ENCODE data around the gene BCKDHA. TPM values are rescaled to one million over a fixed set of nuclear protein-coding genes. Genes with fewer than 3 reads are reported as not detected.
"Not testable (repeated sequence)": the region's sequence is repeated elsewhere in the genome, so short reads cannot be mapped to it uniquely, and the experiment has no call there.

BCKDHA gene
- total RNA-seq, 1 donor from 2014 or later = 13.8 TPM

DNA sequence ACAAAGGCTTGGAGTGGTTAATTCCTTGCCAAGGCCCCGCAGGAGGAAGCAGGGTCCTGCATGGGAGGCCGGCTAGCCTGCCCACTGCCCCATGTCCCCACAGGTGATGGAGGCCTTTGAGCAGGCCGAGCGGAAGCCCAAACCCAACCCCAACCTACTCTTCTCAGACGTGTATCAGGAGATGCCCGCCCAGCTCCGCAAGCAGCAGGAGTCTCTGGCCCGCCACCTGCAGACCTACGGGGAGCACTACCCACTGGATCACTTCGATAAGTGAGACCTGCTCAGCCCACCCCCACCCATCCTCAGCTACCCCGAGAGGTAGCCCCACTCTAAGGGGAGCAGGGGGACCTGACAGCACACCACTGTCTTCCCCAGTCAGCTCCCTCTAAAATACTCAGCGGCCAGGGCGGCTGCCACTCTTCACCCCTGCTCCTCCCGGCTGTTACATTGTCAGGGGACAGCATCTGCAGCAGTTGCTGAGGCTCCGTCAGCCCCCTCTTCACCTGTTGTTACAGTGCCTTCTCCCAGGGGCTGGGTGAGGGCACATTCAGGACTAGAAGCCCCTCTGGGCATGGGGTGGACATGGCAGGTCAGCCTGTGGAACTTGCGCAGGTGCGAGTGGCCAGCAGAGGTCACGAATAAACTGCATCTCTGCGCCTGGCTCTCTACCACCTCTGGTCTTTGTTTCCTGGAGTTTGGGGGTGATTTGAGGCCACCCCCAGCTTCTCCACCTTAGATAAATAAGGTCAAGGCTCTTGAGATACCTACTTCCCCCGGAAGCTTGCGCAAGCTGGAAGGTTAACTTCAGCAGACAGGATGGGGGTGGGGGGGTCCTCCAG, 26.9 kb downstream of the BCKDHA start:
- intact Hi-C loops (cut with micrococcal nuclease) = no loop called here

DNA sequence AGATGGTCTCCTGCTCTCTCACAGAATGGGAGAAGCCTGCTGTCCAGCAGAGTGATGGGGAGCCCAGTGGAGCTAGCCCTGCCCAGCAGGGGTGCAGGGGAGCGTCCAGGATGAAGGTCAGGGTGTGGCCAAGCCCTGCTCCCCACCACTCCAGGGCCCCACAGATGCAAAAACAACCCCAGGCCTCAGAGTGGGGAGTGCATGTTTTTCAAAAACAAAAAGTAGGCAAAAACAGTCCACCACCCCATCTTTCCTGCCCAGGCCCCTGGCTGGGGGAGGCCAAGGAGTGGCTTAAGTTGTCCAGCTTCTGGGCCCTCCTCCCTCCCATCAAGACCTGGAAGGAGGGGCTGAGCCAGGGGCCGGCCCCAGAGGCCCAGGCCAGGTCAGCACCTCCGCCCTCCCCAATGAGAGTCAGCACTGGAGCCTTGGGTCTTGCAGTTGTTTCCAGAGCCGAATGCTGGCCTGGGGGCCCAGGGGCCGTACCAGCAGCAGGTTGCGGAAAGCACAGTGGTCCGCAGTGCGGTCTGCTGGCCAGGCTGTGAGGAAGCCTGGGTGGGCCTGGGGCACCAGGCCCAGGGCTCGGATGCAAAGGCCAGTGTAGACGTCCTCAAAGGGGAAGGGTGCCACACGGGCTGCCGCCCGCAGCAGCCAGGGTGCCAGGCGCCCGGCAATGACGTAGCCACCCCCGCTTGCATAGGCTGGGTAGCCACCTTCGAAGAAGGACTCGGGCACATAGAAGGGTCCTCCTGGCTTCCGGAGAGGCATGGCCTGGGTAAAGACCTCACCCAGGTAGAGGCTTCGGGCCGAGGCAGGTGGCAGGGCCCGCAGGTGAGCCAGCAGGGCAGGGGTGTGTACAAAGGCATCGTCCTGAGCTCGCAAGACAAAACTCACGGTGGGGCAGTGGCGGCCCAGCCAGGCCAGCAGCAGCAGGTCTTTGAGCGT, 27.8 kb downstream of the BCKDHA start:
- intact Hi-C loops (cut with micrococcal nuclease) = no loop called here

DNA sequence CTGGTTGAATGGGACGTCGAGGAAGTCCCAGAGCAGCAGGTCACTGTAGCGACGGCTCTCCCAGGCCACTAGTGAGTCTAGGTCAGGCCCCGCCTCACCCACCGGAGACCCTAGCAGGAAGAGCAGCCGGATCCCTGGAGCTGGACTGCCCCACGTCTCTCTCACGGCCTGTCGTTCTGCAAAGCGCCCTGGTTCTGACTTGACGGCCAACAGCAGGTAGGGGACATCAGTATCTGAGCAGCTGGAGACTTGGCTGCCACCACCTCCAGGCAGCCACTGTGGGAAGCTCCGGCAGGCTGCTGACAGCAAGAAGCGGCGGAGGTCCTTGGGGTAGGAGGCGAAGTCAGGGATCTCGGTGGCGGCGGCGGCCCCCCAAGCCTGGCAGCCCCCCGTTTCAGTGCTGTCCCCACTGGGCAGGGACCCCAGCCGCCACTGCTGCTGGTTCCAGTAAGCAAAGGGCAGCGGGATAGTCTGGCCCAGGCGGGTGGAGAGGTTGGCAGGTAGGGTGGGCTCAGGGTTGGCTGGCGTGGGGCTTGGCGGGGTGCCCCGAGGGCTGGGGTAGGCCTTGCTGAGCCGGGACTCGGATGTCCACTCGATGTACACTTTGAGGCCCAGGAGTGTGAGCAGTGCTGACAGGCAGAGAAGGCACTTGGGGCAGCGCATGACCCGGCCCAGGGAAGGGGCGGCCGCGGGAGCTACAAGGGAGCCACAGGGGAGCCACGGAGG, 28.7 kb downstream of the BCKDHA start:
- intact Hi-C loops (cut with micrococcal nuclease) = no loop called here

DNA sequence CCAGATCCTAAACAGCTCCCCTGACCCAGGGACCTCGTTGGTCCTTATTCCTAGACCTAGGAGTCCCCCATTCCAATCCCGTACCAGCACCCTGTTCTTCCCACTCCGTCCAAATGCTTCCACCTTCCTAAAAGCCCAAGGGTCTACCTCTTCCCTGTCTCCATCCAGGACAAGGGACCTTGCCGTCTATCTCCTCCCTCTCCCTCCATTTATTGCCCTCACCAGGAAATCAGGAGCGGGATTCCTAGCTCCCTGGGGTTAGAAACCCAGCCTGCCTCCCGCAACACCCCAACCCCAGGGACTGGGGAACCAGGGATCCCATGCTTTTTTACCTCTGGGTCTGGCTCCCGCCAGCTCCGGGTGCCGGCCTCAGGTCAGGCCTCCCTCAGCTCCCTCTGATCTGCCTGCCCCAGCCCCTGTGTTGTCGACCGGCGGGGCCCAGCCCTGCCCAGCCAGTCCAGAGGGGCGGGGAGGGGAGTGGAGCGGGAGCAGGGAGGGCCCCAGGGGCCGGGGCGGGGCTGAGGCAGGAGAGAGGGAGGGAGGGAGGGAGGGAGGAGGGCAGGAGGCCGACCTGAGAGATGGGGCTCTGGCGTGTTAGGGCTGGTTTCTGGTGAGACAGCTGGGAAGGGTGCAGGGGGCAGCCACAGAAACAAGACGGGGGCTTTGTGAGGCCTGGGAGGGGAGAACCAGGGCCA, 29.5 kb downstream of the BCKDHA start, which contains the start of gene B3GNT8:
Gene B3GNT8, minus strand, starts transcription at position 423 of the 695 bp plus-strand sequence. CDS start 596 bp downstream, outside the sequence.
- intact Hi-C loops (cut with micrococcal nuclease) = no loop called here

DNA sequence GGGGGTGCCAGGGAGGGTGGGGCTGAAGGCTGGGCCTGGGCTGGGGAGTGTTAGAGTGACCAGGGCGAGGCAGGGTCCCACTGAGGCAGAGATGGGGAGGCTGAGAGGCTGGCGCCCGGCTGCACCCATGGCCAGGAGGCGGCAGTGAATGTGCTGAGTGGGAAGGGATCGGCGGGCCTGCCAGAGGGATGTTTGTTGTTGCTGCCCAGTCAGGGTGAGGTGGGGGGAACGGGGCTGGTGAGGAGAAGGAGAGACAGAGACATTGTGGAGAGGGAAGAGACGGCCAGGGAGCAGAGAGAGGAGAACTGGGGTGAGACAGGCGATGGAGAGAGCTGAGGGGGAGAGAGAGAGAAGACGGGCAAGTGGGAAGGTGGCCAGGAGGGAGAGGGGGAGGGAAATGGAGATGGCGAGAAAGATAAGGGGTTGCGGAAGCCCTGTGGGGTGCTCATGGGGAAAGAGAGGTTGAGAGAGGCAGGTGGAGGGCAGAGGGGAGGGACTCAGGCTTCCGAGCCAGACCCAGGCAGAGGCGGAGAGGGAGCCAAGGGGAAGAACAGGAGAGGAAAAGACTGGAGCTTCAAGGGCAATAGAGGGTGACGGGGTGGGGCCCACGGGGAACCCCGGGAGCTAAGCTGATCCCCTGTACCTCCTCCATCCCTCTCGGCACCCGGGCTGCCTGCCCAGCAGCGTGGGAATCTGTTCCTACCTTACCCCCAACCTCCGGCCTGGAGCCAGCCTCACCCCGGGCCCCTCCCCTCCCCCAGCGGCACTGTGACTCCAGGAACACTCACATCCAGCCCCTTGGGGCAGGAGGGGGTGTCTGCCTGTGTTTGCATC, 30.2 kb downstream of the BCKDHA start:
- intact Hi-C loops (cut with micrococcal nuclease) = loop anchor here (1.0 kb wide), 1 partner anchor 11 kb away; the partner anchor contains the start of gene DMAC2

DNA sequence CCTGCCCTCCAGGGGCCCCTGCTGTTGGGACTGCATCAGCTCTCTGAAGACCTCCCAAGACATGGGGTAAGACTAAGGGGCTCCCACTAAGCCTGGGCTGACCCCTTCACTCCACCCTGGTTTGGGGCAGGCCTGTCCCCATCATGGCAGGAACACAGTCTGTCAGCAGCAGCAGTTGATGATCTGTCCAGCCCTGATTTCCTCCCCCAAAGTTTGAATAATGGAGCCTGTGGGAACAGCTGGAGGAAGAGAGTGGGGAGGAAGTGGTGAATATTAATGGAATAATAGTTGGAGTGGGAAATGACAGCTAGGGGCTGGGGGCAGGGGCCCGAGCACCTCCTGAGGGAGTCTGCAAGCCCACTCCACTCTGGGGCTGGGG, 30.9 kb downstream of the BCKDHA start:
- intact Hi-C loops (cut with micrococcal nuclease) = loop anchor here (1.0 kb wide), 1 partner anchor 11 kb away; the partner anchor contains the start of gene DMAC2

DNA sequence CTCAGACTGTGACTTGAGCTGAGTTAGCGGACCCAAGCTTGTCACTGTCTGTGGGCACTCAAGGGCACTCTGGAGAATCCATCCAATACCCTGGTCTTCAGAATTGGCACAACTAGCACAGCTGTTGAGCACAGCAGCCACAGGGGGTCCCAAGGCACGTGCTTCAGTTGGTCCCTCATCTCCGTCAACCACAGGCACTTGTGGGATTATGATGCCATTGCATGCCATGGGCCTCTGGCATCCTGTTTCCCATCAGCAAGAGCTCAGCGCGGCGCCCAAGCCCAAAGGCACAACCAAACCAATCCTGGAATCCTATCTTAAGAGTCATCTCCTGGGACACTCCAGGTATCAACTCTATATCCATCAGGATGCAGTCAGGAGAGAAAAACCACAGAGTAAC, 33.3 kb downstream of the BCKDHA start:
- intact Hi-C loops (cut with micrococcal nuclease) = no loop called here

DNA sequence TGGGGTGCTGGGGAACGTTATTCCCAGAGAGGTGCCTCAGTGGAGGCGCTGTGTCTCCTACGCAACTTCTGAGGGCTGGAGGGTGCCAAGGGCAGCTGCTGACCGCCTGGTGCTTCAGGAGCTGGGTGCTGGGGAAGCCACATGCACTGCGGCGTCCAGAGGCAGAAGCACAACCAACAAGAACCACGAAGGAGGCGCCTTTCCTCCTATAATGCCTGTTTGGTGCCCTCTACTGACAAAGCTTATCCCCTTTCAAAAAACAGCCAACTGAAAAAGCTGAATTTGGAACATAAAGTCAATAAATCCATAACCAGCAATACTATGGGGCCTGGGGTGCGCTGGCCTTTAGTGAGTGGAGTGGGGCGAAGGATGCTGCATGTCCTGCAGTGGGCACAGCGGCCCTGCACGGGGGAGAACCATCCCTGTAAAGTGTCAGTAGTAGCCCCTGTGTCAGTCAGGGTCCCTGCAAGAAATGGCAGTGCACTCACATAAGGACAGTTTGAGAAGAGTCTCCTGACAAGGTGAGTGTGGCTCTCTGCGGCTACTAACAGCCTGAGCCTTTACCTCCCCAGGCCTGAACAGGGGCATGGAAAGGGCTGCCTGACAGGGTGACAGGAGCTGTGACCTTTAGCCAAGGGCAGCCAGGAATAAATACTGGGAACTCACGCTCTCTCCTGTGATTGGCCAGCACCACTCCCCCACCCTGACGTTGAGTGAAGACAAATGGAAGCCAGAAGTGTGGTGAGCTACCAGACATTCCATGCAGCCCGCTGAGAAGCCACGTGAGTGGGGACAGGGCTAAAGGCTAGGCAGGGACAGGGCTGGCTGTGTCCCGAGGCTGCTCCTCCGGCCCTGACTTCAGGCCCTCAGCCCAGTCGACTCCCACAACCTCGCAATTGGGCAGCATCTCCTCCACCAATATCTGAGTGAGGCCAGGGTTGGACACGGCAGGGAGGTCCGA, 34.1 kb downstream of the BCKDHA start:
- intact Hi-C loops (cut with micrococcal nuclease) = no loop called here

DNA sequence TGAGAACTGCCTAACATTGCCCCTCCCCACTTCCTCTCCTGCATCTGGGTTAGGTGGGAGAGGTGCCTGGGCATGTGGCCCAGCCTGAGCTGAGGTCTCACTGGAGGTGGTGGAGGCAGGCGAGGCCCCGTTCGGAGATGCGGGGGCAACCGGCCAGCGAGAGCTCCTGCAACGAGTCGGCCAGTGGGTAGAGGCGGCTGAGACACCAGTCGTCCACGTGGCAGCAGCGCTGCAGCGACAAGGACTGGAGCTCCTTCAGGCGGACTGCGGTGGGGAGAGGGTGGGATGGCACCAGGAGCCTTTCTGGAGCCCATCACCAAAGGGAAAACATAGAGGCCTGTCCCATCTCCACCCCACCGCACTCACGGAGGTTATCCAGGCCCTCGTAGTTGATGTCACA, 35.6 kb downstream of the BCKDHA start:
- intact Hi-C loops (cut with micrococcal nuclease) = no loop called here

DNA sequence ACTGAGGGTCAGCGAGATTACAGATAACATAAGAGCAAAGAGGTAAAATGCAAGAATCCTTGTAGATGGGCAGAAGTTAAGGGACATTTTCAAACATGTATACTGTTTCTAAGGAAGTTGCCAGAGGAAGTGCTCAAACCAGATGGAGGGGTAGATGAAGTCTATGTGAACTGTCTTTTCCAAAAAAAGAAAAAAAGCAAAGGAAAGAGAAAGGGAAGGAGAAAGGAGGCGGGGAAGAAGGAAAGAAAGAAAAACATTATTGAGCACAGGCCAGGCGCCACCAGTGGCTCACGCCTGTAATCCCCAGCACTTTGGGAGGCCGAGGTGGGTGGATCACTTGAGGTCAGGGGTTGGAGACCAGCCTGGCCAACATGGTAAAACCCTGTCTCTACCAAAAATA, 36.8 kb downstream of the BCKDHA start:
- intact Hi-C loops (cut with micrococcal nuclease) = no loop called here

DNA sequence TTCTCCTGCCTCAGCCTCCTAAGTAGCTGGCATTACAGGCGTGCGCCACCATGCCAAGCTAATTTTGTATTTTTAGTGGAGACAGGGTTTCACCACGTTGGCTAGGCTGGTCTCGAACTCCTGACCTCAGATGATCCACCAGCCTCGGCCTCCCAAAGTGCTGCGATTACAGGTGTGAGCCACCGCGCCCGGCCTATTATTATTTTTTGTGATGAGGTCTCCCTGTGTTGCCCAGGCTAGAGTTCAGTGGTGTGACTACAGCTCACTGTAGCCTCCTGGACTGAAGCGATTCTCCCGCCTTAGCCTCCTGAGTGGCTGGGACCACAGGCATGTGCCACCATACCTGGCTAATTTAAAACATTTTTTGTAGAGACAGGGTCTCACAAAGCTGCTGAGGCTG, 37.8 kb downstream of the BCKDHA start:
- intact Hi-C loops (cut with micrococcal nuclease) = not testable (repeated sequence)

DNA sequence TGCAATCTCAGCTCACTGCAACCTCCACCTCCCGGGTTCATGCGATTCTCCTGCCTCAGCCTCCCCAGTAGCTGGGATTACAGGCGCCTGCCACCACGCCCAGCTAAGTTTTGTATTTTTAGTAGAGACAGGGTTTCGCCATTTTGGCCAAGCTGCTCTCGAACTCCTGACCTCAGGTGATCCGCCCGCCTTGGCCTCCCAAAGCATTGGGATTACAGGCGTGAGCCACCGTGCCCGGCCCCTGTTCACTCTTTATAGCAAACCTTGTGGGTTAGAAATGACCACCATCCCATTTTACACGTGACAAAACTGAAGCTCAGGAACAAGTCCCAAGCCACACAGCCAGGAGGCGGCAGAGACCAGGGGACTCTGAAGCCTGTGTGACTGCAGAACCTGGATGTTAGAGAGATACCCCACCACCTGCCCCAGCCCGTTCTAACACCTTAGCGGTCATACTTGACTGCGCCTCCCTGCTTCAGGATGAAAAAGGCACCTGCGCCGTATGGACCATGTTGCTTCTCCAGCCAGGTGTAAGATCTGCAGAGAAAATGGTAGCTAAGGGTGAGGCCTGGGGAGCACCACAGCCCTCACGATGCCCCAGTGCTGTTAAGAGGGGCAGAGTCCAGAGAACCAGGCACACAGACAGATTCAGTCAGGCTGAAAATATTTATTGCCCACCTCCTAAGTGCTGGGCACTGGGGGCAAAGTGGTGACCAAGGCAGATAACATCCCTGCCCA, 38.5 kb downstream of the BCKDHA start:
- intact Hi-C loops (cut with micrococcal nuclease) = no loop called here

DNA sequence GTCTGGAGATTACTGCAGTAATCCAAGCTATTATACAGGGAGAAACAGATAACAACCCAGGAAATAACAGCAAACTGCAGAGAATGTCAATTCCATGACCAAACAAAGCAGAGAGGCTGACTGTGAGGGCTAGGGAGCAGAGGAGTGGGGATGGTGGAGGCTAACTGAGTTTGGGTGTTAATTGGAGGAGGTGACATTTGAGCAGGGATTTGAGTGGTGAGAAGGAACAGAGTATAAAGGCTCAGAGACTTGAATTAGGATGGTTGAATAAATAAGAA, 39.0 kb downstream of the BCKDHA start:
- intact Hi-C loops (cut with micrococcal nuclease) = no loop called here

DNA sequence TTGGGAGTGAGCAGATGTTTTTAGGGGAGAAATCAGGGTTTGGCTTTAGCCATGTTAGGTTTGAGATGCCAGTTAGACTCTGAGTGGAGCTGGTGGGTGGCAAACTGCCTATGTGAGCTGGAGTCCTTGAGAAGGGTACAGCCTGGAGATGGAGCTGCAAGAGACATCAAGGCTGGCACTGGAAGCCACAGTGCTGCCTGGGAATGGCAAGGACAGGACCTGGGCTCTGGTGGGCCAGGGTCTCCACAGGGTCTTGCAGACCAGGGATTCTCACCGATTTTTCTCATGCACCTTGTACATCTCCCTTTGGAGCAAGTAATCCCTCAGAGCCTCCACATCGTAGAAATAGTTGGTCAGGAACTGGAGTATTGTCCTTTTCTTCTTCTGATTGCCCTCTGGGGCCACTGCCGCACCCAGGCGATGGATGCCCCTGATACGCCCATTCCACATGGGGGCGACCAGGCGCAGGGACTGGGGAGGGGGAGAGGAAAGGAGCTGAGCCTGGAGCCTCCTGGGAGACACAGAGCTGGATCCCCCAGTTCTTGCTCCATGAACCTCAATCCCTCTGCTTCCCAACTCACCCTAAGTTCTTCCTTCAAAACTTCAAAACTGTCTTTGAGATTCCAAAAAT, 40.4 kb downstream of the BCKDHA start:
- intact Hi-C loops (cut with micrococcal nuclease) = no loop called here

DNA sequence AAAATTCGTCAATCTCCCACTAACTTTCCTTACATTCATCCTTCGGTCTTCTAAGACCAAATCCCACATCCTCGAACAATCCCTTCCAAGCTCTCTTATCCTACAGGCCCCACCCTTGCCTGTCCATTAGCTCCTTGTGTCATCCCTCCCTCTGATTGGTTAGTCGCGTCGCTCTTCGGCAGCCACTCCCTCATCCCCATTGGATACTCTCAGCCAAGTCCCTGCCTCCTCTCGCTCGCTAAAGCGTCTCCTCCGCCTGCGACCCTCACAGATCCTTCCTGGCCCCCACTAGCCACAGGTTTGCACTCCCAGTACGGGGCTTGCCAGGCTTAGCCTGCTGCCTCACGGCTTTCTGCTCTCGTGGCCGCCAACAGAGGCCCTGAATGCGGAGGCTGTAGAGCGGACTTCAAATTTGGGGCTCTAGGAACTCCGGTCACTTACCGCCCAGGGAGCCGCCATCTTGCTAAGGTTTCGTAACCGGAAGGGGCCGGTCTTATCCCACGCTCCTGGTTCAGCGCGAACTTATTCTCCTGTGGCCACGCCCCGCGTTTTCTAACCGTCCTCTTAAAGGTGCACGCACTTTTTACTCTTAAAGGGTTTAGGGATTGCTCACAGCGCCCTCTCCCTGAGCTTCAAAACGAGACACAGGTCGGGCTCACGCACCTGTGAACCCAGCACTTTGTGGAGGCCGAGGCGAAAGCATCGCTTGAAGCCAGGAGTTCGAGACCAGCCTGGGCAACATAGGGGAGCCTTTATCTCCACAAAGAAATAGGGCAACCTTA, 42.0 kb downstream of the BCKDHA start, which contains the start of gene DMAC2:
Gene DMAC2, minus strand, starts transcription at position 472 of the 782 bp plus-strand sequence. Its CDS starts 13 bp downstream, at position 459.
- intact Hi-C loops (cut with micrococcal nuclease) = loop anchor here (1.0 to 2.0 kb wide), 10 partner anchors 11 to 235 kb away; partner anchors contain the start of genes B9D2, BCKDHA, CEACAM21 and EXOSC5

DNA sequence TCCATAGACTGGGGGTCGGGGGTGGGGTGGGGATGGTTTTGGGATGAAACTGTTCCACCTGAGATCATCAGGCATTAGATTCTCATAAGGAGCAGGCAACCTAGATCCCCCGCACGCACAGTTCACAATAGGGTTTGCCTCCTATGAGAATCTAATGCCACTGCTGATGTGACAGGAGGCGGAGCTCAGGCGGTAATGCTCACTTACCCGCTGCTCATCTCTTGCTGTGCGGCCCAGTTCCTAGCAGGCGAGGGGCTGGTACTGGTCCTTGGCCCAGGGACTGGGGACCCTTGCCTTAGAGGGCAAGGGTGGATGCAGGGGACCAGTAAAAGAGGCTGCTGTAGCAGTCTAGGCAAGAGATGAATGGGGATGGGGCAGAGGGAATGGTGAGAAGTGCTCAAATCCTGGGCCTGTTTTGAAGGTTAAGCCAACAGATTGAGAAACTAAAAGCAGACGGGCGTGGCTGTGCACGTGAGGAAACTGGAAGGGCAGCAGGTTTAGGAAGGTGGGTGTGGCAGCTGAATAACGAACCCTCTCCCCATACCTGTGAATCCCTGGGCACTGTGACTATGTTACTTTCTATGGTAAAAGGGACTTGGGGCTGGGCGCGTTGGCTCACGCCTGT, 43.8 kb downstream of the BCKDHA start:
- intact Hi-C loops (cut with micrococcal nuclease) = loop anchor here (2.0 kb wide), 1 partner anchor 153 kb away; no protein-coding TSS in a partner anchor
